ENCODE measurements around the gene ZDHHC14. TPM values are rescaled to one million over a fixed set of nuclear protein-coding genes. Genes with fewer than 3 reads are reported as not detected.

The ZDHHC14 gene
- total and polyA plus RNA-seq, 2 of the 8 experiments (the other 6 are each of a cell fraction or from before 2014, with no cell fraction given): 2.9 to 5.3 TPM

DNA sequence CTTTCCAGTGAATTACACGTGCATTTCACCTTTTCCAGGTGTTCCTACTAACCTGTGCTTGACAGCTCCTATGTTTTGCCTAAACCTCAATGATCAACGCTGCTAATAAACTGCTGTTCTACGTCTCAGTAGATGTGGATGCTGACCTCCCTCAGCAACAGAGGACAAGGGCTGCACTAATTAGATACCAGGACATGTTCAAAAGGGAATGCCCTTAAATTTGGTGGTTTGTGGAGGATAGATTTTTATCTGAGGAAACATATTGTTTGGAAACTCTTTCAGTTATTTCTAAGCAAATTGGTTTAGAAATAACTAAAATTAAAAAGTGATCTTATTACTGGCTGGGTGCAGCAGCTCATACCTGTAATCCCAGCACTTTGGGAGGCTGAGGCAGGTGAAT is 19.1 kb upstream of the ZDHHC14 start:
- no peak overlapping the region for H3K23ac ChIP-seq (ENCODE audit: insufficient read length)
- no peaks in the 10 kb centered on the region; the same call in 1 of the 2 replicates for H3K23me2 ChIP-seq (ENCODE audit: low read depth, low read length)
- no peak overlapping the region for H3K4ac ChIP-seq (replicated peaks; ENCODE audit: insufficient read length, low read depth, low read length)
- no peak for FAIRE-seq
- no peak overlapping the region for H3K14ac ChIP-seq (ENCODE audit: insufficient read length)
- H2AK5ac ChIP-seq (ENCODE audit: low read depth, low read length): no peak overlapping the region
- no peaks in the 10 kb centered on the region for H3K4me1 ChIP-seq (replicated peaks in 1 of 4; ENCODE audit: control insufficient read depth in 3 of 4, insufficient read depth in 4 of 4, low read length in 3 of 4)
- no peaks in the 10 kb centered on the region for H3K79me2 ChIP-seq (ENCODE audit: control insufficient read depth in 1 of 2, insufficient read depth in 2 of 2, low read length in 2 of 2)
- no peaks in the 10 kb centered on the region for H3K36me3 ChIP-seq (ENCODE audit: control insufficient read depth in 2 of 4, insufficient read depth in 4 of 4, low read length in 3 of 4)
- no peak for DNase-seq (ENCODE audit: low read depth in 1 of 2, low spot score in 2 of 2)
- no peaks in the 10 kb centered on the region for H3K9me3 ChIP-seq (ENCODE audit: insufficient read depth in 2 of 2, low read depth in 1 of 2, low read length in 1 of 2)
- H4K20me1 ChIP-seq (replicated peaks in 1 of 2; ENCODE audit: control insufficient read depth in 1 of 2, insufficient read depth in 2 of 2, low read length in 2 of 2): no peaks in the 10 kb centered on the region
- H4K8ac ChIP-seq (ENCODE audit: extremely low read depth, insufficient read depth, low read length): no peak overlapping the region
- H4K5ac ChIP-seq (ENCODE audit: insufficient read length, low read depth, low read length): no peak overlapping the region
- H2BK12ac ChIP-seq (ENCODE audit: low read depth, low read length): no peak overlapping the region
- H2AFZ ChIP-seq (ENCODE audit: low read length): no peak overlapping the region
- H3K4me2 ChIP-seq (ENCODE audit: insufficient read depth in 1 of 2, low read depth in 2 of 2, low read length in 2 of 2): no peak overlapping the region
- no peak overlapping the region for H3K27ac ChIP-seq (ENCODE audit: low read depth, low read length)
- 82% methylated on average over 3 of the region's 3 CpGs; no CpG with 5 or more reads in 1 of the 2 experiments for WGBS, 2 experiments (ENCODE audit: extremely low coverage in 1 of 2, insufficient coverage in 1 of 2, insufficient read length in 1 of 2, insufficient replicate concordance in 2 of 2, low coverage in 1 of 2, low lambda C conversion rate in 2 of 2, missing lambda C conversion rate in 1 of 2)
- POLR2A ChIA-PET (ENCODE audit: partially characterized antibody): interaction anchor here (1.3 kb wide), 1 partner anchor 10 kb away, joined by 3 read pairs; no protein-coding TSS in a partner anchor
- H3K9ac ChIP-seq (replicated peaks in 1 of 4; ENCODE audit: extremely low read depth in 1 of 4, low read depth in 3 of 4, low read length in 3 of 4): no peak overlapping the region
- no peak overlapping the region for H3K18ac ChIP-seq (ENCODE audit: extremely low read depth, low read length)
- no peak overlapping the region for H3K56ac ChIP-seq (replicated peaks; ENCODE audit: insufficient read length, low read depth, low read length)
- CTCF ChIA-PET (ENCODE audit: partially characterized antibody): interaction anchor here (1.0 to 2.4 kb wide), 4 partner anchors 13 to 26 kb away, joined by 3 to 12 read pairs (median 6); no protein-coding TSS in a partner anchor
- H2BK20ac ChIP-seq (ENCODE audit: low read length): no peak overlapping the region
- no peaks in the 10 kb centered on the region for H3K27me3 ChIP-seq (replicated peaks in 1 of 4; ENCODE audit: control insufficient read depth in 3 of 4, extremely low read depth in 1 of 4, insufficient read depth in 3 of 4, low read length in 3 of 4)
- no peak overlapping the region for H4K91ac ChIP-seq (replicated peaks; ENCODE audit: insufficient read length, low read length)
- no peak overlapping the region for H3K4me3 ChIP-seq (ENCODE audit: extremely low read depth in 1 of 4, insufficient read depth in 2 of 4, low read depth in 3 of 4, low read length in 4 of 4)
- H2BK120ac ChIP-seq (replicated peaks; ENCODE audit: low read depth, low read length): no peak overlapping the region
- no peak overlapping the region for H2BK5ac ChIP-seq (ENCODE audit: low read depth, low read length)
- no peak overlapping the region for H2BK15ac ChIP-seq (ENCODE audit: low read length)
- H3K79me1 ChIP-seq (ENCODE audit: low read depth, low read length): no peaks in the 10 kb centered on the region
- TF ChIP-seq RAD21 (IDR thresholded peaks at IDR 0.05 in 1 of 2, conservative IDR thresholded peaks at IDR 0.05 in 1 of 2; ENCODE audit: low read depth in 2 of 2, low read length in 2 of 2): no peak
- TF ChIP-seq HDAC6 (IDR thresholded peaks at IDR 0.05; ENCODE audit: low read depth, low read length): no peak
- no peak for TF ChIP-seq TCF12 (IDR thresholded peaks at IDR 0.05; ENCODE audit: low read depth, low read length)
- no peak for TF ChIP-seq TBP (IDR thresholded peaks at IDR 0.05; ENCODE audit: low read depth, low read length)
- no peak for TF ChIP-seq EP300 (IDR thresholded peaks at IDR 0.05; ENCODE audit: borderline replicate concordance in 1 of 2, low read depth in 2 of 2, low read length in 2 of 2)
- TF ChIP-seq, protein P1, sequence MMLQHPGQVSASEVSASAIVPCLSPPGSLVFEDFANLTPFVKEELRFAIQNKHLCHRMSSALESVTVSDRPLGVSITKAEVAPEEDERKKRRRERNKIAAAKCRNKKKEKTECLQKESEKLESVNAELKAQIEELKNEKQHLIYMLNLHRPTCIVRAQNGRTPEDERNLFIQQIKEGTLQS (IDR thresholded peaks at IDR 0.05; ENCODE audit: insufficient read depth, low read depth, low read length): no peak
- TF ChIP-seq POLR2A (IDR thresholded peaks at IDR 0.05; ENCODE audit: control extremely low read depth in 1 of 2, low read depth in 2 of 2, low read length in 2 of 2): no peak
- no peak for TF ChIP-seq GTF2F1 (IDR thresholded peaks at IDR 0.05; ENCODE audit: borderline replicate concordance, low read depth, low read length)
- no peak for TF ChIP-seq KDM4A (IDR thresholded peaks at IDR 0.05; ENCODE audit: low read depth, low read length, severe bottlenecking)
- TF ChIP-seq, protein P2, sequence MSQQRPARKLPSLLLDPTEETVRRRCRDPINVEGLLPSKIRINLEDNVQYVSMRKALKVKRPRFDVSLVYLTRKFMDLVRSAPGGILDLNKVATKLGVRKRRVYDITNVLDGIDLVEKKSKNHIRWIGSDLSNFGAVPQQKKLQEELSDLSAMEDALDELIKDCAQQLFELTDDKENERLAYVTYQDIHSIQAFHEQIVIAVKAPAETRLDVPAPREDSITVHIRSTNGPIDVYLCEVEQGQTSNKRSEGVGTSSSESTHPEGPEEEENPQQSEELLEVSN (IDR thresholded peaks at IDR 0.05): no peak
- no peak for TF ChIP-seq CTBP2 (IDR thresholded peaks at IDR 0.05; ENCODE audit: borderline replicate concordance, insufficient read depth, insufficient read length, low read length)
